ENCODE data around the gene OR6C1. TPM values are rescaled to one million over a fixed set of nuclear protein-coding genes. Genes with fewer than 3 reads are reported as not detected.
"Not testable (repeated sequence)": the region's sequence is repeated elsewhere in the genome, so short reads cannot be mapped to it uniquely, and the experiment has no call there.

OR6C1 gene
- not detected for polyA plus RNA-seq (2012; ENCODE audit: insufficient read depth, insufficient read length, low read depth)

GRCh38 chr12:55314043-55314442, at the start of gene OR6C1:
Gene OR6C1 (plus strand): TSS chr12:55314343. CDS start chr12:55320600, 6,257 bp downstream.
- H3K36me3 ChIP-seq, result no peaks in the 10 kb centered on the region
- no peaks in the 10 kb centered on the region for H3K9me3 ChIP-seq
- no peak for TF ChIP-seq CTCF (IDR thresholded peaks at IDR 0.05; ENCODE audit: low read depth, low read length)
- no peaks in the 10 kb centered on the region for H3K4me1 ChIP-seq
- no peaks in the 10 kb centered on the region for H3K27me3 ChIP-seq
- no peak for DNase-seq
- no peak within 1 kb of the TSS for H3K4me3 ChIP-seq (ENCODE audit: low read depth, low read length)

GRCh38 chr12:55280991-55281390, 33.2 kb upstream of the OR6C1 start:
- no peak for DNase-seq
- H3K27me3 ChIP-seq, result no peaks in the 10 kb centered on the region
- H3K4me3 ChIP-seq (ENCODE audit: low read depth, low read length), result no peak overlapping the region
- no peaks in the 10 kb centered on the region for H3K9me3 ChIP-seq
- no peaks in the 10 kb centered on the region for H3K4me1 ChIP-seq
- H3K36me3 ChIP-seq, result no peaks in the 10 kb centered on the region
- TF ChIP-seq CTCF (IDR thresholded peaks at IDR 0.05; ENCODE audit: low read depth, low read length), result no peak

DNA sequence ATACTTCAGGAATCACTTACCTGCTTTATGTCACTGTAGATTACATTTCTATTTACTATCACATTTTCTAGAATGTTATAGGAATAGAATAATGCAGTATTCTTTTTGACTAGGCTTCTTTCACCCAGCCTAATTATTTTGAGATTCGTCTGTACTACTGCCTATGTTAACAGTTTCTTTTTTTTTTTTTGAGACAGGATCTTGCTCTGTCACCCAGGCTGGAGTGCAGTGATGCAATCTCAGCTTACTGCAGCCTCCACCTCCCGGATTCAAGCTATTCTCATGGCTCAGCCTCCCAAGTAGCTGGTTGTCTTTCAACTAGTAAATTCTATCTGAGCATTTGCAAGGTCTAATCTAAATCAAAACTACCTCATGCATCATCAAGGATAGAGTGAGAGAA, 24.1 kb upstream of the OR6C1 start:
- Histone ChIP-seq H3K4me3 (ENCODE audit: low read depth, low read length) (no peak overlapping the region), H3K27me3 (0 out of 2 replicates have a peak, but pooled peaks cover 8% of the 10 kb centered on the region), H3K9me3 (no peaks in the 10 kb centered on the region), H3K4me1 (no peaks in the 10 kb centered on the region), H3K36me3 (no peaks in the 10 kb centered on the region)
- TF ChIP-seq CTCF (IDR thresholded peaks at IDR 0.05; ENCODE audit: low read depth, low read length), result no peak
- no peak for DNase-seq

GRCh38 chr12:55296469-55296868, 17.7 kb upstream of the OR6C1 start, which contains the start of gene OR6C6:
Gene OR6C6 (minus strand): TSS chr12:55296569. CDS start chr12:55295232, 1,337 bp downstream.
- Histone ChIP-seq H3K9me3 (no peaks in the 10 kb centered on the region), H3K4me1 (no peaks in the 10 kb centered on the region), H3K4me3 (ENCODE audit: low read depth, low read length) (no peak within 1 kb of the TSS), H3K27me3 (no peaks in the 10 kb centered on the region), H3K36me3 (no peaks in the 10 kb centered on the region)
- no peak for TF ChIP-seq CTCF (IDR thresholded peaks at IDR 0.05; ENCODE audit: low read depth, low read length)
- no peak for DNase-seq

GRCh38 chr12:55320201-55320600, 6.1 kb downstream of the OR6C1 start:
- TF ChIP-seq CTCF (IDR thresholded peaks at IDR 0.05; ENCODE audit: low read depth, low read length), result no peak
- H3K27me3 ChIP-seq, result no peaks in the 10 kb centered on the region
- H3K4me3 ChIP-seq (ENCODE audit: low read depth, low read length), result no peak overlapping the region
- no peaks in the 10 kb centered on the region for H3K36me3 ChIP-seq
- no peaks in the 10 kb centered on the region for H3K4me1 ChIP-seq
- DNase-seq, result no peak
- no peaks in the 10 kb centered on the region for H3K9me3 ChIP-seq

- H3K36me3 ChIP-seq; DNase-seq; H3K4me1 ChIP-seq; H3K27me3 ChIP-seq; H3K9me3 ChIP-seq; H3K4me3 ChIP-seq (ENCODE audit: low read depth, low read length): not testable (repeated sequence)
These were observed 11.7 kb downstream of the OR6C1 start for GRCh38 chr12:55325801-55326200.

- Histone ChIP-seq H3K36me3 (no peaks in the 10 kb centered on the region), H3K4me1 (no peaks in the 10 kb centered on the region), H3K9me3 (no peaks in the 10 kb centered on the region), H3K27me3 (no peaks in the 10 kb centered on the region), H3K4me3 (ENCODE audit: low read depth, low read length) (no peak within 1 kb of the TSS)
- no peak for TF ChIP-seq CTCF (IDR thresholded peaks at IDR 0.05; ENCODE audit: low read depth, low read length)
- no peak for DNase-seq
These were observed 16.3 kb downstream of the OR6C1 start, which contains the start of gene OR6C3 for GRCh38 chr12:55330446-55330845. Gene OR6C3 (plus strand): TSS chr12:55330746. CDS start chr12:55331701, 955 bp downstream.
